Measurements from ENCODE around the gene LRRC74B.
"Not testable (repeated sequence)": the region's sequence is repeated elsewhere in the genome, so short reads cannot be mapped to it uniquely, and the experiment has no call there.

Gene LRRC74B

GRCh38 chr22:21076912-21077625 lies 31.3 kb downstream of the LRRC74B start:
- DNase-seq (ENCODE audit: low read depth in 2 of 2): no peak

GRCh38 chr22:21077884-21078508 lies 32.2 kb downstream of the LRRC74B start:
- no peak for DNase-seq (ENCODE audit: low read depth in 2 of 2)

GRCh38 chr22:21078916-21079315 lies 33.2 kb downstream of the LRRC74B start:
- no peak for DNase-seq (ENCODE audit: low read depth in 2 of 2)

GRCh38 chr22:21079493-21079892 lies 33.7 kb downstream of the LRRC74B start:
- no peak for DNase-seq (ENCODE audit: low read depth in 2 of 2)

GRCh38 chr22:21080435-21081137 lies 34.8 kb downstream of the LRRC74B start:
- no peak for DNase-seq (ENCODE audit: low read depth in 2 of 2)

GRCh38 chr22:21082248-21082647 lies 36.5 kb downstream of the LRRC74B start:
- no peak for DNase-seq (ENCODE audit: low read depth in 2 of 2)

GRCh38 chr22:21087119-21087518 lies 41.4 kb downstream of the LRRC74B start:
- no peak for DNase-seq (ENCODE audit: low read depth in 2 of 2)

GRCh38 chr22:21087926-21088325 lies 42.2 kb downstream of the LRRC74B start:
- DNase-seq (ENCODE audit: low read depth in 2 of 2): not testable (repeated sequence)

- DNase-seq (ENCODE audit: low read depth in 2 of 2): not testable (repeated sequence)
Observed at GRCh38 chr22:21091220-21091619, 45.5 kb downstream of the LRRC74B start.

- no peak for DNase-seq (ENCODE audit: low read depth in 2 of 2)
Observed at GRCh38 chr22:21092797-21093554, 47.2 kb downstream of the LRRC74B start.

GRCh38 chr22:21093555-21094137 lies 47.9 kb downstream of the LRRC74B start:
- not testable (repeated sequence) for DNase-seq (ENCODE audit: low read depth in 2 of 2)

GRCh38 chr22:21094911-21095772 lies 49.4 kb downstream of the LRRC74B start:
- DNase-seq (ENCODE audit: low read depth in 2 of 2): no peak

- no peak for DNase-seq (ENCODE audit: low read depth in 2 of 2)
Observed at GRCh38 chr22:21095773-21096107, 50.0 kb downstream of the LRRC74B start.

GRCh38 chr22:21096878-21097277 lies 51.1 kb downstream of the LRRC74B start:
- not testable (repeated sequence) for DNase-seq (ENCODE audit: low read depth in 2 of 2)

- DNase-seq (ENCODE audit: low read depth in 2 of 2): no peak
Observed at GRCh38 chr22:21098099-21098671, 52.4 kb downstream of the LRRC74B start.

- no peak for DNase-seq (ENCODE audit: low read depth in 2 of 2)
Observed at GRCh38 chr22:21099578-21099977, 53.8 kb downstream of the LRRC74B start.

GRCh38 chr22:21100149-21101032 lies 54.6 kb downstream of the LRRC74B start:
- DNase-seq (ENCODE audit: low read depth in 2 of 2): no peak

GRCh38 chr22:21101877-21102638 lies 56.3 kb downstream of the LRRC74B start:
- DNase-seq (ENCODE audit: low read depth in 2 of 2): no peak

Data from activated CD8-positive, alpha-beta memory T cell treated with anti-CD3 and anti-CD28 coated beads for 4 hours (primary cell).